ENCODE results near the gene MAD2L2. TPM values are rescaled to one million over a fixed set of nuclear protein-coding genes. Genes with fewer than 3 reads are reported as not detected.

Gene MAD2L2
- polyA plus RNA-seq, 3 donors: 50.4 to 71.3 (median 57.8) TPM

- H3K4me3 ChIP-seq (replicated peaks in 1 of 3; ENCODE audit: low read depth in 2 of 3, low read length in 3 of 3): no peak overlapping the region
- peaks cover 50 to 75% (median 62%) of the 10 kb centered on the region in 3 donors for H3K27me3 Mint-ChIP-seq (ENCODE audit: low read depth in 3 of 3)
- H2AFZ ChIP-seq (ENCODE audit: insufficient read depth, low read depth, low read length, poor library complexity, severe bottlenecking): no peak overlapping the region
- H3K27ac ChIP-seq (ENCODE audit: low read depth in 1 of 2, low read length in 2 of 2): no peak overlapping the region
- no peaks in the 10 kb centered on the region for H3K36me3 ChIP-seq (replicated peaks in 1 of 2; ENCODE audit: control insufficient read depth in 1 of 2, insufficient read depth in 2 of 2, low read length in 2 of 2)
- no peaks in the 10 kb centered on the region for H4K20me1 ChIP-seq (ENCODE audit: insufficient read depth, low read length)
- no peak overlapping the region for H3K4me2 ChIP-seq (replicated peaks; ENCODE audit: extremely low read depth, low read length, poor library complexity, severe bottlenecking)
- TF ChIP-seq CTCF (IDR thresholded peaks at IDR 0.05): no peak
- intact Hi-C loops (cut with micrococcal nuclease): loop anchor here in 1 of 2 donors (5.0 kb wide), 2 partner anchors 65 to 95 kb away; no protein-coding TSS in a partner anchor
- peaks cover 5 to 57% of the 10 kb centered on the region in 2 donors for H3K27me3 ChIP-seq (ENCODE audit: control insufficient read depth in 2 of 2, insufficient read depth in 2 of 2, low read length in 2 of 2)
- no peaks in the 10 kb centered on the region for H3K9me3 ChIP-seq (replicated peaks in 1 of 2; ENCODE audit: control insufficient read depth in 1 of 2, insufficient read depth in 1 of 2, low read length in 2 of 2)
- DNase-seq: no peak
- H3K27ac Mint-ChIP-seq: no peak overlapping the region
- 94% methylated on average over 9 of the region's 11 CpGs for WGBS (ENCODE audit: insufficient coverage)
- H3K79me2 ChIP-seq (ENCODE audit: insufficient read depth, low read length): no peaks in the 10 kb centered on the region
- peaks cover 8 to 14% of the 10 kb centered on the region in 2 donors for H3K36me3 Mint-ChIP-seq
- H3K4me1 ChIP-seq (ENCODE audit: control insufficient read depth in 1 of 2, insufficient read depth in 2 of 2, low read length in 2 of 2): peaks cover 9 to 34% of the 10 kb centered on the region in 2 donors
- peaks cover 23% of the 10 kb centered on the region for H3K4me1 Mint-ChIP-seq
- H3K9ac ChIP-seq (ENCODE audit: insufficient read depth, low read length, poor library complexity, severe bottlenecking): no peak overlapping the region
- H3K9me3 Mint-ChIP-seq: peaks cover 0 to 5% (median 0%) of the 10 kb centered on the region in 7 donors
- H3K4me3 Mint-ChIP-seq: peak overlapping the region in 1 of 2 donors; percentile 30
These were observed 28.7 kb downstream of the MAD2L2 start for GRCh38 chr1:11652203-11652780.

GRCh38 chr1:11651017-11651416 is 29.9 kb downstream of the MAD2L2 start:
- 97% methylated on average over 3 of the region's 4 CpGs for WGBS (ENCODE audit: insufficient coverage)
- peaks cover 0 to 5% (median 0%) of the 10 kb centered on the region in 7 donors for H3K9me3 Mint-ChIP-seq
- no peaks in the 10 kb centered on the region for H3K36me3 ChIP-seq (replicated peaks in 1 of 2; ENCODE audit: control insufficient read depth in 1 of 2, insufficient read depth in 2 of 2, low read length in 2 of 2)
- H3K36me3 Mint-ChIP-seq: peaks cover 6 to 12% of the 10 kb centered on the region in 2 donors
- H3K9ac ChIP-seq (ENCODE audit: insufficient read depth, low read length, poor library complexity, severe bottlenecking): no peak overlapping the region
- no peaks in the 10 kb centered on the region for H4K20me1 ChIP-seq (ENCODE audit: insufficient read depth, low read length)
- no peak overlapping the region for H3K27ac ChIP-seq (ENCODE audit: low read depth in 1 of 2, low read length in 2 of 2)
- no peak for DNase-seq
- H3K4me3 ChIP-seq (replicated peaks in 1 of 3; ENCODE audit: low read depth in 2 of 3, low read length in 3 of 3): peak overlapping the region in 1 of 3 experiments; percentile 44
- no peaks in the 10 kb centered on the region for H3K79me2 ChIP-seq (ENCODE audit: insufficient read depth, low read length)
- no peaks in the 10 kb centered on the region for H3K9me3 ChIP-seq (replicated peaks in 1 of 2; ENCODE audit: control insufficient read depth in 1 of 2, insufficient read depth in 1 of 2, low read length in 2 of 2)
- H3K4me1 Mint-ChIP-seq: peaks cover 23% of the 10 kb centered on the region
- H3K4me3 Mint-ChIP-seq: peak overlapping the region in 1 of 2 donors; percentile 89
- peaks cover 5 to 57% of the 10 kb centered on the region in 2 donors for H3K27me3 ChIP-seq (ENCODE audit: control insufficient read depth in 2 of 2, insufficient read depth in 2 of 2, low read length in 2 of 2)
- intact Hi-C loops (cut with micrococcal nuclease): loop anchor here (2.0 to 5.0 kb wide), 3 partner anchors 66 to 96 kb away; no protein-coding TSS in a partner anchor
- H2AFZ ChIP-seq (ENCODE audit: insufficient read depth, low read depth, low read length, poor library complexity, severe bottlenecking): no peak overlapping the region
- peak overlapping the region; percentile 61 for H3K4me2 ChIP-seq (replicated peaks; ENCODE audit: extremely low read depth, low read length, poor library complexity, severe bottlenecking)
- peaks cover 9 to 34% of the 10 kb centered on the region in 2 donors for H3K4me1 ChIP-seq (ENCODE audit: control insufficient read depth in 1 of 2, insufficient read depth in 2 of 2, low read length in 2 of 2)
- peaks cover 54 to 75% (median 62%) of the 10 kb centered on the region in 3 donors for H3K27me3 Mint-ChIP-seq (ENCODE audit: low read depth in 3 of 3)
- TF ChIP-seq CTCF (IDR thresholded peaks at IDR 0.05): no peak
- peak overlapping the region in 1 of 7 donors; percentile 38 for H3K27ac Mint-ChIP-seq
